Mammary epithelial cell (primary cell): ENCODE measurements around the gene CORO6.

Experiments
- EZH2 ChIP-seq: IDR thresholded peaks from 2 replicates; pipeline ENCODE4 v1.6.1; 2012; ENCODE audit warnings: low read length, inconsistent platforms, borderline replicate concordance
- TF ChIP-seq, protein P1 (sequence below), 2 donors: IDR thresholded peaks in 1 of 2; conservative IDR thresholded peaks in 1 of 2; 2 replicates each; pipeline ENCODE4 v1.5.1; 2011 to 2012; ENCODE audit warnings: inconsistent platforms in 2 of 2, low read length in 2 of 2, mild to moderate bottlenecking in 2 of 2, control low read depth in 1 of 2, low read depth in 1 of 2; ENCODE audit not compliant: insufficient read depth in 1 of 2; ENCODE audit errors: extremely low read depth in 1 of 2

DNA sequence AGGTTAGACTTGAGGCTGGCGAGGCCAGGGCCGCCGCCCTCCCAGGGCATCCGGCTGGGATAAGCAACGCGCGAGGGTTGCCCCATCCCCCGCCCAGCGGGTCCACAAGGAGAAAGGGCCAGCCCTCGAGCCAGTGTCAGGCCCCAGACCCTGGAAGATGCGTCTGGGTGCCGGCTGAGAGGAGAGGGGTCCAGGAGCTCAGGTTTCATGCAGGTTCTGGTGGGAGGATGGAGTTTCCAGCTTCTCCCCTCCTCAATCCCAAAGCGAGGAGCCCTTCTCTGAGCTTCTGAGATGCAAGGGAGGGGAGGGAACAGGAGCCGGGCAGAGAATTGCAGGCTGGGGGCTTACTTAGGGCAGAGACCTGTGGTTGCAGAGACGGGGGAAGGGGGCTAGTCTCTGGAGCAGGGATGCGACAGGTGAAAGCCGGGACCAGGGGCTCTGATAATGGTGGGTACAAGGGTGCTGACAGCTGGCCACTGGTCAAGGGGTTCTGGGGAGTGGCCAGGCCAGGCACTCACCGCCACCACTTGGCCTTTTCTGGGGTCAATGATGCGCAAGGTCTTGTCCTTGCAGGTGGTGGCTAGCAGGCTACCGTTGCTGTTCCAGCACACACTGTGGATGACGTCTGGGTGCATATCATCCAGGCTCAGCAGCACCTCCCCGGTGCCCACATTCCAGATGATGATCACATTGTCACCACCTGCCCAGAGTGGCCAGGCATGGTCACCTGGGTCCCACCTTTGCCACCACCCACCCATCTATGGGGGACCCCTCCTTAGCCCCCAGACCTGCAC lies 4.2 kb downstream of the CORO6 start:
- TF ChIP-seq, protein P1, sequence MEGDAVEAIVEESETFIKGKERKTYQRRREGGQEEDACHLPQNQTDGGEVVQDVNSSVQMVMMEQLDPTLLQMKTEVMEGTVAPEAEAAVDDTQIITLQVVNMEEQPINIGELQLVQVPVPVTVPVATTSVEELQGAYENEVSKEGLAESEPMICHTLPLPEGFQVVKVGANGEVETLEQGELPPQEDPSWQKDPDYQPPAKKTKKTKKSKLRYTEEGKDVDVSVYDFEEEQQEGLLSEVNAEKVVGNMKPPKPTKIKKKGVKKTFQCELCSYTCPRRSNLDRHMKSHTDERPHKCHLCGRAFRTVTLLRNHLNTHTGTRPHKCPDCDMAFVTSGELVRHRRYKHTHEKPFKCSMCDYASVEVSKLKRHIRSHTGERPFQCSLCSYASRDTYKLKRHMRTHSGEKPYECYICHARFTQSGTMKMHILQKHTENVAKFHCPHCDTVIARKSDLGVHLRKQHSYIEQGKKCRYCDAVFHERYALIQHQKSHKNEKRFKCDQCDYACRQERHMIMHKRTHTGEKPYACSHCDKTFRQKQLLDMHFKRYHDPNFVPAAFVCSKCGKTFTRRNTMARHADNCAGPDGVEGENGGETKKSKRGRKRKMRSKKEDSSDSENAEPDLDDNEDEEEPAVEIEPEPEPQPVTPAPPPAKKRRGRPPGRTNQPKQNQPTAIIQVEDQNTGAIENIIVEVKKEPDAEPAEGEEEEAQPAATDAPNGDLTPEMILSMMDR (conservative IDR thresholded peaks at IDR 0.05 in 1 of 2, IDR thresholded peaks at IDR 0.05 in 1 of 2; ENCODE audit: extremely low read depth in 1 of 2, insufficient read depth in 1 of 2, low read depth in 1 of 2, low read length in 2 of 2) = no peak
- no peak for TF ChIP-seq EZH2
